Activated CD4-positive, alpha-beta T cell treated with anti-CD3 and anti-CD28 coated beads for 36 hours (primary cell): ENCODE measurements around the gene HOXA6. TPM values are rescaled to one million over a fixed set of nuclear protein-coding genes. Genes with fewer than 3 reads are reported as not detected.

Experiments
- ATAC-seq: fragments of 200-7000 bp; cut with Tn5 transposase; one replicate; pipeline ENCODE4 v1.10.0; 2021; ENCODE audit warnings: mild to moderate bottlenecking, moderate library complexity
- CTCF ChIA-PET: fragments of 350-600 bp; sonication (Branson Sonifier 250); formaldehyde crosslinking; loops from one replicate; lab custom pipeline; 2021; ENCODE audit warnings: antibody characterized with exemption; lab: Charles Lee
- POLR2A ChIA-PET: fragments of 350-600 bp; sonication (Branson Sonifier 250); formaldehyde crosslinking; loops from one replicate; lab custom pipeline; 2021; ENCODE audit warnings: antibody characterized with exemption, inconsistent platforms; lab: Charles Lee
- DNase-seq: peaks from one replicate; pipeline ENCODE4 v3.0.0-alpha.2; 2020
- H3K27ac Mint-ChIP-seq: one replicate; pipeline ENCODE4 v1.8.0; 2021; ENCODE audit warnings: mixed read lengths
- H3K27me3 Mint-ChIP-seq: one replicate; pipeline ENCODE4 v1.8.0; 2021; ENCODE audit warnings: mixed read lengths
- H3K36me3 Mint-ChIP-seq: one replicate; pipeline ENCODE4 v1.8.0; 2021; ENCODE audit warnings: low read depth, mixed read lengths
- H3K4me1 Mint-ChIP-seq: one replicate; pipeline ENCODE4 v1.8.0; 2021; ENCODE audit warnings: mixed read lengths
- H3K4me3 Mint-ChIP-seq: one replicate; pipeline ENCODE4 v1.8.0; 2021; ENCODE audit warnings: mild to moderate bottlenecking, moderate library complexity, mixed read lengths
- H3K9me3 Mint-ChIP-seq: one replicate; pipeline ENCODE4 v1.8.0; 2021; ENCODE audit warnings: low read depth, mixed read lengths
- intact Hi-C, 2 experiments: fragments of 100-400 bp; cut with DNase I in 1 of 2; cut with micrococcal nuclease in 1 of 2; formaldehyde crosslinking; loops; one replicate each; pipeline versions ENCODE4 v1.14.2 to v1.15.1; 2022 to 2024; cut with DNase I, micrococcal nuclease
- total RNA-seq, 2 experiments: library from RNA; stranded (reverse); gene quantifications; one replicate each; pipeline ENCODE4 v1.2.3, GENCODE V29; 2021

Gene HOXA6
- total RNA-seq, 2 experiments from 2014 or later, result not detected

DNA sequence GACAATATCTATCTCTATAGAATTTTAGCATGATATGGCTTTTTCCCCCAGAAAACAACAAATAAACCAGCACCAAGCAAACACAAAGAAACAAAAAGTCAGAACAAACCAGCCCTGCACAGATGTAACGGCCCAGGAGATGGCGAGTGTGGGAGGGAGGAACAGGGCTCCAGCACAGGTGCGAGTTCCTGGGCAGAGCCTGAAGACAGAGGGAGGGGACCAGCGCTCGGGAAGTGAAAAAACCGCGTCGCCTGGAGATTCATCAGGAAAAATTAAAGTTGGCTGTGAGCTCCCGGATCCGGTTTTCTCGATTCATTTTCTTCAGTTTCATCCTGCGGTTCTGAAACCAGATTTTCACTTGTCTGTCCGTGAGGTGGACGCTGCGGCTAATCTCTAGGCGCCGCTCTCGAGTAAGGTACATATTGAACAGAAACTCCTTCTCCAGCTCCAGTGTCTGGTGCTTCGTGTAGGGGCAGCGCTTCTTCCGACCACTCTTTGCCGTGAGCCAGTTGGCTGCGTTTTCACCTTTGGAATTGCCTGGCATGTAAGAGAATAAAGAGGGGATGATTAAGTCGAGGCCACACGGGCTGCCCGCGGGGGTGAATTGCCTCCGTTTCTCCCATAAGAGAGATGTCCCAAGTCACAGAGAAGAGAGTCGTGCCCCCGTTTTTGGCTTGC, 24.2 kb upstream of the HOXA6 start:
- no peak overlapping the region for H3K4me3 Mint-ChIP-seq
- ATAC-seq (no peak), DNase-seq (peak; percentile 35)
- ChIA-PET POLR2A (no interaction called here), CTCF (interaction anchor here (1.1 to 1.6 kb wide), 4 partner anchors 9 to 24 kb away, joined by 3 to 5 read pairs (median 4); no protein-coding TSS in a partner anchor)
- peak overlapping the region; percentile 9 for H3K27ac Mint-ChIP-seq
- H3K36me3 Mint-ChIP-seq, result no peaks in the 10 kb centered on the region
- peaks cover 18% of the 10 kb centered on the region for H3K4me1 Mint-ChIP-seq
- intact Hi-C loops, result loop anchor here (2.0 kb wide), 2 partner anchors 15 to 79 kb away; partner anchors contain the start of gene HOXA7 (in 1 of the 2)
- no peaks in the 10 kb centered on the region for H3K9me3 Mint-ChIP-seq
- H3K27me3 Mint-ChIP-seq, result peaks cover 63% of the 10 kb centered on the region

DNA sequence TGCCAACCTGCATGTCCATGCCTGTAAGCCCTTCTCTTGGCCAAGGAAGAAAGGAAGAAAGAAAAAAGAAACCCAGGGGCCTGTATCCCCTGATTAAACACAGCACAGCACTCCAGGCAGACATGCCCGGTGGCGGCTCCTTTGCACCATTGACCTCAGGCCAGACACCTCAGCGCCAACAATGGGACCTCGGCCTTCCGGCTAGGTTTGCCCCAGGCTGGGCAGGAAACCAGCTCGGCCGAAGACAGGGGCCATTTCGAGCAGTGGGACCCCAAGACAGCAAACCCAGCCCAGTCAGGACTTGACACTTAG, 23.7 kb upstream of the HOXA6 start:
- H3K4me3 Mint-ChIP-seq, result no peak overlapping the region
- ATAC-seq, result no peak
- intact Hi-C loops, result loop anchor here in 1 of 2 experiments (2.0 kb wide), 1 partner anchor 80 kb away; no protein-coding TSS in a partner anchor
- H3K27me3 Mint-ChIP-seq, result peaks cover 65% of the 10 kb centered on the region
- no peak overlapping the region for H3K27ac Mint-ChIP-seq
- DNase-seq, result no peak
- POLR2A ChIA-PET, result no interaction called here
- H3K36me3 Mint-ChIP-seq, result no peaks in the 10 kb centered on the region
- H3K4me1 Mint-ChIP-seq, result peaks cover 18% of the 10 kb centered on the region
- H3K9me3 Mint-ChIP-seq, result no peaks in the 10 kb centered on the region
- CTCF ChIA-PET, result interaction anchor here (1.1 to 1.3 kb wide), 2 partner anchors 18 to 25 kb away, joined by 3 to 5 read pairs; no protein-coding TSS in a partner anchor

DNA sequence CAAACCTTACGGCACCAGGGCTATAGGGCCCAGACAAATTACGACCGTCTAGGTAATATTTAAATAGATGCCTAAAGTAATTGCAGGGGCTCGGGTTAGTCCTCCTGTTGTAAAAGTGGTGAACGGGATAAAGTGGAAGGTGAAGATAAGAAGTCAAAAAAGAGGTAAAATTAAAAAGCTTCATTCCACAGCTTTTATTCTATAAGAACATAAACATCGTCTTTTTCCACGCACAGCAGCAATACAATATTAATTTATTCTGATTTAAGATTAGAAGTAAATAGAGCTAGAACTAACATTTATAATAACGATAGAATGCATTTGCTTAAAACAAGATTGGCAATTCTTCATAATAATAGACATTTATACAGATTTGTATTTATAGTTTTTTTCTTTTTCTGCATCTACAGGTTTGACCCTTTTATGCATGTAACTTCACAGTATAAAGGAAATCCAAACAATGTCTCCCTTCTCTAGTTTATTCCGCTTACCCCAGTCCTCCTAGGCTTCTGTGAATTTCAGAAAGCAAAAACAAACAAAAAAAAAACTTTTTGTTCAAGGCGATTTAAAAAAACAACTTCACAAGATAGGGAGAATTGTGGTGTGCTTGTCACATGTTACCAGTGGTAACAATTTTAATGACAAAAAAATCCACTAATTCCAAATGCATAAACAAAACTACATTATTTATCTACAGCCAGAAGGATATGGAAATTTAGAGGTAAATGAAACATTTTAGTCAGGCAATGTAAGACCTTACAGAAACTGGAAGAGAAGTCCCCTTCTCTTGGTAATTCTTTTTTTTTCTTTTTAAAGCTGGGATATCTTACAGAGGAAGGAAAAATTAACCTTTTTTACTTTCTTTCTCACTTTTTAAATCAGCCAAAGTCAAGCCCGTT, 23.1 kb upstream of the HOXA6 start:
- CTCF ChIA-PET, result interaction anchor here (0.9 to 1.1 kb wide), 5 partner anchors 9 to 36 kb away, joined by 3 read pairs; partner anchors contain the start of gene HOXA3
- Mint-ChIP-seq H3K27me3 (peaks cover 65% of the 10 kb centered on the region), H3K4me1 (peaks cover 22% of the 10 kb centered on the region), H3K9me3 (no peaks in the 10 kb centered on the region), H3K4me3 (no peak overlapping the region), H3K36me3 (no peaks in the 10 kb centered on the region), H3K27ac (no peak overlapping the region)
- intact Hi-C loops, result loop anchor here in 1 of 2 experiments (2.0 kb wide), 1 partner anchor 80 kb away; no protein-coding TSS in a partner anchor
- DNase-seq (no peak), ATAC-seq (no peak)
- POLR2A ChIA-PET, result no interaction called here

DNA sequence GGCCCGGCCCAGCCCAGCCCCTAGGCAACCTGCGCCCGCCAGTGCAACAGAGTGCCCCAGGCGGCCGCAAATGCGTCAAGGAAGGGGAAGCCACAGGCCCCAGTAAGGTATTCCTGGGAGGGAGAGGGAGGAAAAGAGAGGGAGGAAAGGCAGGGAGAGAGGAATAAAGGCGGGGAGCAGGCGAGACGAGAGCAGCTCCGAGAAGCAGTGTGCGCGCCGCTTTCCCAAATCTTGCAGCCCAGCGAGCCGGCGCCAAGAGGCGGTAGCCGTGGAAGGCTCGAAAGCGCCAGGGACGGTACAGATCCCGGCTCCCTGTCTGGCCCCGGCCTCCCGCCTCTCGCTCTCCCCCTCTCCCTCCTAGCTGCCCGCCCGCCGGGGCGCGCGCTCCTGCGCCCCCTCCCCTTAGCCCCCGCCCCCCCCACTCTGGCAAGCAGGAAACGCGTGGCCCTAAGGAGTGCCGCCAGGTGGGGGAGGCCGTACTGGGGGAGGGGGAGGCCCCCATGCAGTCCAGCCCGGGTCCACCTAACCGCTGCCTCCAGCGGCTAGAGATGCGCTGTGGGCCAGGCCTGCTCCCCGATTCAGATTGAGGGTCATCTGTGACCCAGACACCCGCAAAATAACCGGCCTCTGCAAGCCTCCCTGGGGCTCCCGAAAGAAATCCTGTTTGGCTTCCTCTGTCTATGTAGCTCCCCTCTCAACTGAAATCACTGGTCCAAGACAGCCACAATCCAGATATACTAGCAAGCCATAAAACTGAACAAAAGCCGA, 22.3 kb upstream of the HOXA6 start:
- Mint-ChIP-seq H3K9me3 (no peaks in the 10 kb centered on the region), H3K27me3 (peaks cover 62% of the 10 kb centered on the region), H3K4me3 (no peak overlapping the region), H3K4me1 (peaks cover 25% of the 10 kb centered on the region), H3K27ac (no peak overlapping the region), H3K36me3 (no peaks in the 10 kb centered on the region)
- DNase-seq, result peak; percentile 26
- CTCF ChIA-PET, result interaction anchor here (0.7 to 1.1 kb wide), 5 partner anchors 9 to 86 kb away, joined by 3 read pairs; partner anchors contain the start of gene HOXA3
- POLR2A ChIA-PET, result no interaction called here
- intact Hi-C loops, result loop anchor here (2.0 to 5.0 kb wide), 6 partner anchors 15 to 1313 kb away; partner anchors contain the start of genes HOXA11 (in 1 of the 2) and HOXA13 (in 1 of the 2)
- ATAC-seq, result no peak

- Mint-ChIP-seq H3K4me3 (no peak overlapping the region), H3K27me3 (peaks cover 73% of the 10 kb centered on the region), H3K9me3 (no peaks in the 10 kb centered on the region), H3K36me3 (no peaks in the 10 kb centered on the region), H3K27ac (no peak overlapping the region), H3K4me1 (peaks cover 32% of the 10 kb centered on the region)
- ChIA-PET CTCF (interaction anchor here (1.6 to 1.8 kb wide), 2 partner anchors 9 to 11 kb away, joined by 6 to 12 read pairs; no protein-coding TSS in a partner anchor), POLR2A (no interaction called here)
- ATAC-seq (peak; percentile 45), DNase-seq (peak; percentile 71)
- intact Hi-C loops, result loop anchor here (1.0 to 5.0 kb wide), 6 partner anchors 14 to 1311 kb away; partner anchors contain the start of genes HOXA11 (in 1 of the 2) and HOXA13 (in 1 of the 2)
Measured at GRCh38 chr7:27168265-27168947, 20.8 kb upstream of the HOXA6 start.

GRCh38 chr7:27167916-27168264, 20.3 kb upstream of the HOXA6 start:
- H3K27ac Mint-ChIP-seq, result no peak overlapping the region

GRCh38 chr7:27166531-27167505, 19.2 kb upstream of the HOXA6 start:
- DNase-seq, result peak; percentile 19

More at GRCh38 chr7:27167916-27168264, 20.3 kb upstream of the HOXA6 start:
- no peak for ATAC-seq
- ChIA-PET POLR2A (no interaction called here), CTCF (interaction anchor here (1.0 to 1.8 kb wide), 3 partner anchors 9 to 55 kb away, joined by 3 to 12 read pairs (median 6); no protein-coding TSS in a partner anchor)
- peak; percentile 4 for DNase-seq
- H3K4me3 Mint-ChIP-seq, result no peak overlapping the region
- intact Hi-C loops, result loop anchor here (1.0 to 5.0 kb wide), 7 partner anchors 13 to 1311 kb away; partner anchors contain the start of genes HOXA11 (in 1 of the 2) and HOXA13 (in 1 of the 2)
- peaks cover 75% of the 10 kb centered on the region for H3K27me3 Mint-ChIP-seq
- no peaks in the 10 kb centered on the region for H3K36me3 Mint-ChIP-seq
- peaks cover 32% of the 10 kb centered on the region for H3K4me1 Mint-ChIP-seq
- H3K9me3 Mint-ChIP-seq, result no peaks in the 10 kb centered on the region

DNA sequence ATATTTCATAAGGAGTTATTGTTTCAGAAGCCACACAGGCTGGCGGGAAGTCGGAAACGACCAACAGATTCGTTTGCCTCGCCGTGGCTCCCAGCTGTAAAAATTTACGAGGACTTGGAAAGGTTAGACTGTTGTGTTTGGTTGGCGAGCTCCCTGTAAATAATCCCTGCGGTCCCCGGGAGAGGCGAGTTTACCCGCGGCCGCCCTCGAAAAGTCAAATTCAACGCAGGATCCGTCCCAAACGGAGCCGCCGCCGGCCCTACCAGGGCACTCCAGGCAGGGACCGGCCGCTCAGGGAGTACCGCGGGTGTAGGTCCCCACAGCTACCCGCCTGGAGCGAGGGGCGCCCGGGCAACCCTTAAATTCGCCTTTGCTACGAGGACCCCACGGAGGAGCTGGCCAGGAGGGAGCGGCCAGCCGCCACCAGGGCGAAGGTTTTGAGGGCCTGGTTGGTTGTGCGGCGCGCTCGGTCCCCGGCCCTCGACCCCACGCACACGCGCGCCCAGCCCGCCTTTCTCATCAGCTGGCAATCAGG, 18.5 kb upstream of the HOXA6 start:
- ChIA-PET POLR2A (no interaction called here), CTCF (interaction anchor here (0.6 to 1.7 kb wide), 6 partner anchors 13 to 479 kb away, joined by 3 to 10 read pairs (median 4); partner anchors contain the start of gene EVX1)
- no peak overlapping the region for H3K4me3 Mint-ChIP-seq
- H3K36me3 Mint-ChIP-seq, result no peaks in the 10 kb centered on the region
- H3K4me1 Mint-ChIP-seq, result peaks cover 25% of the 10 kb centered on the region
- H3K27me3 Mint-ChIP-seq, result peaks cover 74% of the 10 kb centered on the region
- no peaks in the 10 kb centered on the region for H3K9me3 Mint-ChIP-seq
- ATAC-seq, result no peak
- DNase-seq, result peak; percentile 17
- intact Hi-C loops, result loop anchor here (1.0 to 5.0 kb wide), 6 partner anchors 10 to 1309 kb away; partner anchors contain the start of genes HOXA13 (in 1 of the 2) and HOXA7 (in 1 of the 2)
- H3K27ac Mint-ChIP-seq, result no peak overlapping the region

More at GRCh38 chr7:27166531-27167505, 19.2 kb upstream of the HOXA6 start:
- intact Hi-C loops, result loop anchor here (1.0 to 5.0 kb wide), 4 partner anchors 17 to 1310 kb away; partner anchors contain the start of gene HOXA13 (in 1 of the 2)
- CTCF ChIA-PET, result interaction anchor here (0.8 to 1.7 kb wide), 6 partner anchors 12 to 480 kb away, joined by 3 to 10 read pairs (median 4); no protein-coding TSS in a partner anchor
- Mint-ChIP-seq H3K36me3 (no peaks in the 10 kb centered on the region), H3K4me1 (peaks cover 26% of the 10 kb centered on the region), H3K27ac (no peak overlapping the region), H3K4me3 (no peak overlapping the region), H3K27me3 (peaks cover 78% of the 10 kb centered on the region), H3K9me3 (no peaks in the 10 kb centered on the region)
- no peak for ATAC-seq
- POLR2A ChIA-PET, result no interaction called here
